Measurements from ENCODE around the gene USP48.

USP48 gene

GRCh38 chr1:21649315-21649714 lies 133.6 kb downstream of the USP48 start:
- TF ChIP-seq ZBTB7A (IDR thresholded peaks at IDR 0.05; ENCODE audit: low read depth) = no peak
- no peak for TF ChIP-seq EP300 (IDR thresholded peaks at IDR 0.05; ENCODE audit: borderline replicate concordance)
- no peak for TF ChIP-seq CEBPB (IDR thresholded peaks at IDR 0.05)
- TF ChIP-seq MAX (IDR thresholded peaks at IDR 0.05) = no peak
- no peak for TF ChIP-seq TEAD4 (IDR thresholded peaks at IDR 0.05)
- TF ChIP-seq REST (IDR thresholded peaks at IDR 0.05; ENCODE audit: low read depth) = no peak
- TF ChIP-seq CREB1 (IDR thresholded peaks at IDR 0.05; ENCODE audit: low read depth) = no peak

GRCh38 chr1:21648791-21649190 lies 134.2 kb downstream of the USP48 start:
- TF ChIP-seq REST (IDR thresholded peaks at IDR 0.05; ENCODE audit: low read depth) (no peak), CEBPB (IDR thresholded peaks at IDR 0.05) (no peak), YY1 (IDR thresholded peaks at IDR 0.05; ENCODE audit: low read depth) (no peak), RAD21 (IDR thresholded peaks at IDR 0.05; ENCODE audit: low read depth) (no peak), NFIC (IDR thresholded peaks at IDR 0.05) (no peak), USF1 (IDR thresholded peaks at IDR 0.05) (no peak), TCF12 (IDR thresholded peaks at IDR 0.05; ENCODE audit: low read depth) (no peak), ZBTB7A (IDR thresholded peaks at IDR 0.05; ENCODE audit: low read depth) (no peak)

- TF ChIP-seq MAX (IDR thresholded peaks at IDR 0.05) (no peak), FOXM1 (IDR thresholded peaks at IDR 0.05; ENCODE audit: borderline replicate concordance, low read depth) (no peak), TCF12 (IDR thresholded peaks at IDR 0.05; ENCODE audit: low read depth) (no peak), CEBPB (IDR thresholded peaks at IDR 0.05) (no peak), TEAD4 (IDR thresholded peaks at IDR 0.05) (no peak), USF1 (IDR thresholded peaks at IDR 0.05) (no peak), TAF1 (IDR thresholded peaks at IDR 0.05; ENCODE audit: low read depth) (no peak), EGR1 (IDR thresholded peaks at IDR 0.05) (no peak), REST (IDR thresholded peaks at IDR 0.05; ENCODE audit: low read depth) (no peak), CREB1 (IDR thresholded peaks at IDR 0.05; ENCODE audit: low read depth) (no peak), RAD21 (IDR thresholded peaks at IDR 0.05; ENCODE audit: low read depth) (no peak), YY1 (IDR thresholded peaks at IDR 0.05; ENCODE audit: low read depth) (no peak), EP300 (IDR thresholded peaks at IDR 0.05; ENCODE audit: borderline replicate concordance) (no peak), ZBTB7A (IDR thresholded peaks at IDR 0.05; ENCODE audit: low read depth) (no peak), NFIC (IDR thresholded peaks at IDR 0.05) (no peak)
These were observed 134.6 kb downstream of the USP48 start for GRCh38 chr1:21648352-21648730.

GRCh38 chr1:21647431-21648351 lies 135.3 kb downstream of the USP48 start:
- peak; percentile 93 for TF ChIP-seq YY1 (IDR thresholded peaks at IDR 0.05; ENCODE audit: low read depth)
- 0 out of 2 replicates have a peak, but pooled peaks have one; percentile 8 for TF ChIP-seq TEAD4 (IDR thresholded peaks at IDR 0.05)
- peak; percentile 100 for TF ChIP-seq REST (IDR thresholded peaks at IDR 0.05; ENCODE audit: low read depth)
- no peak for TF ChIP-seq CEBPB (IDR thresholded peaks at IDR 0.05)
- no peak for TF ChIP-seq TCF12 (IDR thresholded peaks at IDR 0.05; ENCODE audit: low read depth)
- peak; percentile 77 for TF ChIP-seq MAX (IDR thresholded peaks at IDR 0.05)

Data from Ishikawa (cell line).